IMR-90 (cell line): ENCODE data around the gene PIEZO1. TPM values are rescaled to one million over a fixed set of nuclear protein-coding genes. Genes with fewer than 3 reads are reported as not detected.

Source experiments
- ATAC-seq: fragments of 200-7000 bp; cut with Tn5 transposase; 2 replicates; pipeline ENCODE4 v1.9.1; 2020; ENCODE audit warnings: low read depth, mild to moderate bottlenecking, moderate library complexity
- BruUV-seq: library from RNA; stranded (reverse); fragments of 400-500 nt; replicated peaks from 2 replicates; lab custom pipeline; 2021; lab: Mats Ljungman, UMichigan
- CTCF ChIA-PET: fragments of 300-600 bp; formaldehyde crosslinking; extraction: SDS; loops from one replicate; lab custom pipeline; 2021; ENCODE audit warnings: antibody characterized with exemption; lab: Yijun Ruan, JAX
- POLR2A ChIA-PET: fragments of 300-600 bp; sonication (Branson Sonifier 250); formaldehyde crosslinking; loops from one replicate; lab custom pipeline; 2022; ENCODE audit warnings: antibody characterized with exemption; ENCODE audit not compliant: unreplicated experiment; lab: Charles Lee
- DNase-seq: peaks from one replicate; pipeline ENCODE4 v3.0.0; 2013
- H2AFZ ChIP-seq: replicated peaks from 2 replicates; pipeline ENCODE3; 2013; ENCODE audit warnings: low read length, mild to moderate bottlenecking; ENCODE audit not compliant: poor library complexity
- H2AK5ac ChIP-seq: 2 replicates; pipeline ENCODE4 v1.6.1; 2013; ENCODE audit warnings: low read depth, low read length, inconsistent platforms
- H2AK9ac ChIP-seq: replicated peaks from 2 replicates; pipeline ENCODE3; 2013; ENCODE audit warnings: mild to moderate bottlenecking, low read depth, low read length, moderate library complexity; ENCODE audit not compliant: poor library complexity
- H2BK120ac ChIP-seq: 2 replicates; pipeline ENCODE4 v1.6.1; 2013; ENCODE audit warnings: low read depth, low read length, inconsistent platforms
- H2BK15ac ChIP-seq: 3 replicates; pipeline ENCODE4 v1.6.1; 2013; ENCODE audit warnings: low read depth, low read length, inconsistent platforms
- H2BK20ac ChIP-seq: 2 replicates; pipeline ENCODE4 v1.6.1; 2013; ENCODE audit warnings: low read depth, mild to moderate bottlenecking, inconsistent platforms, low read length, moderate library complexity
- H2BK5ac ChIP-seq: 2 replicates; pipeline ENCODE4 v1.6.1; 2013; ENCODE audit warnings: mild to moderate bottlenecking, low read depth, low read length, inconsistent platforms; ENCODE audit not compliant: poor library complexity, severe bottlenecking
- H3K14ac ChIP-seq: replicated peaks from 2 replicates; pipeline ENCODE4 v1.6.1; 2013; ENCODE audit warnings: low read depth, low read length, inconsistent platforms
- H3K18ac ChIP-seq: 2 replicates; pipeline ENCODE4 v1.6.1; 2013; ENCODE audit warnings: low read depth, low read length, control low read depth
- H3K23ac ChIP-seq: 2 replicates; pipeline ENCODE4 v1.6.1; 2013; ENCODE audit warnings: low read depth, low read length, inconsistent platforms
- H3K27ac ChIP-seq: 2 replicates; pipeline ENCODE4 v1.5.1; 2013; ENCODE audit warnings: mild to moderate bottlenecking, control low read depth, low read length; ENCODE audit not compliant: insufficient read depth
- H3K27me3 ChIP-seq: 2 replicates; pipeline ENCODE4 v1.6.1; 2013; ENCODE audit warnings: low read length; ENCODE audit not compliant: control insufficient read depth, insufficient read depth
- H3K36me3 ChIP-seq: 2 replicates; pipeline ENCODE4 v1.6.1; 2013; ENCODE audit warnings: low read length, mixed read lengths; ENCODE audit not compliant: control insufficient read depth, insufficient read depth
- H3K4ac ChIP-seq: 2 replicates; pipeline ENCODE4 v1.6.1; 2013; ENCODE audit warnings: low read depth, low read length, inconsistent platforms
- H3K4me1 ChIP-seq: 2 replicates; pipeline ENCODE4 v1.6.1; 2013; ENCODE audit warnings: low read length, mixed read lengths; ENCODE audit not compliant: control insufficient read depth, insufficient read depth
- H3K4me2 ChIP-seq: 2 replicates; pipeline ENCODE4 v1.6.1; 2013; ENCODE audit warnings: low read depth, mild to moderate bottlenecking, control low read depth, low read length, moderate library complexity
- H3K4me3 ChIP-seq: 2 replicates; pipeline ENCODE4 v1.5.1; 2013; ENCODE audit warnings: low read depth, mild to moderate bottlenecking, control low read depth, low read length, moderate library complexity; ENCODE audit not compliant: insufficient read depth
- H3K56ac ChIP-seq: 2 replicates; pipeline ENCODE4 v1.6.1; 2013; ENCODE audit warnings: low read length, inconsistent platforms; ENCODE audit not compliant: insufficient read depth; ENCODE audit errors: extremely low read depth
- H3K79me1 ChIP-seq, 2 experiments: 2 replicates each; pipeline ENCODE4 v1.6.1; 2013; ENCODE audit warnings: low read length in 2 of 2, inconsistent platforms in 1 of 2, low read depth in 1 of 2
- H3K9ac ChIP-seq: 2 replicates; pipeline ENCODE4 v1.6.1; 2013; ENCODE audit warnings: low read depth, low read length, control low read depth
- H3K9me1 ChIP-seq: 2 replicates; pipeline ENCODE4 v1.6.1; 2013; ENCODE audit warnings: low read length, inconsistent platforms; ENCODE audit not compliant: insufficient read depth
- H3K9me3 ChIP-seq: 2 replicates; pipeline ENCODE4 v1.6.1; 2013; ENCODE audit warnings: low read length; ENCODE audit not compliant: control insufficient read depth, insufficient read depth
- H4K20me1 ChIP-seq: 2 replicates; pipeline ENCODE4 v1.6.1; 2013; ENCODE audit warnings: low read length, inconsistent platforms; ENCODE audit not compliant: insufficient read depth
- H4K5ac ChIP-seq: 2 replicates; pipeline ENCODE4 v1.6.1; 2013; ENCODE audit warnings: mild to moderate bottlenecking, low read depth, low read length, control low read depth
- H4K8ac ChIP-seq, 2 experiments: 2 replicates each; pipeline ENCODE4 v1.6.1; 2013; ENCODE audit warnings: low read depth in 2 of 2, low read length in 2 of 2, control low read depth in 1 of 2, inconsistent platforms in 1 of 2
- H4K91ac ChIP-seq: 2 replicates; pipeline ENCODE4 v1.6.1; 2013; ENCODE audit warnings: low read depth, low read length, inconsistent platforms; ENCODE audit not compliant: insufficient read depth
- MXI1 ChIP-seq: IDR thresholded peaks from 2 replicates; pipeline ENCODE4 v1.6.1; 2012; ENCODE audit warnings: low read depth, mild to moderate bottlenecking, low read length, moderate library complexity, borderline replicate concordance
- NFE2L2 ChIP-seq: fragments of 150-350 bp; IDR thresholded peaks from 2 replicates; pipeline ENCODE4 v1.6.1; 2016; ENCODE audit warnings: low read depth, mild to moderate bottlenecking, low read length
- WGBS, 2 experiments: methylation state at CpG; one replicate each; pipeline versions ENCODE4 v1.1.5 to v1.1.7; 2013; ENCODE audit warnings: missing lambda C conversion rate in 2 of 2; ENCODE audit not compliant: insufficient read length in 1 of 2; ENCODE audit errors: extremely low coverage in 2 of 2; 5-methylcytosine and 5-hydroxymethylcytosine counted together
- dilution Hi-C: fragments of 300-500 bp; cut with HindIII; formaldehyde crosslinking; loops from one replicate; pipeline ENCODE4 v1.14.3; 2018; ENCODE audit warnings: low sequenced_read_pairs; ENCODE audit not compliant: unreplicated experiment
- in situ Hi-C: fragments of 300-500 bp; cut with MboI; formaldehyde crosslinking; loops from 3 replicates; pipeline ENCODE4 v1.14.3; 2019; ENCODE audit warnings: low sequenced_read_pairs, inconsistent platforms, mixed read lengths
- intact Hi-C: fragments of 100-400 bp; cut with micrococcal nuclease; formaldehyde crosslinking; loops from 2 replicates; pipeline ENCODE4 v1.10.0; 2022
- polyA plus RNA-seq, 3 experiments: library from polyadenylated mRNA; depleted of rRNA; stranded (reverse); fragments of >200 nt; gene quantifications; 2 replicates each; pipeline ENCODE4 v1.2.3, GENCODE V29; 2012; ENCODE audit warnings: low replicate concordance in 1 of 3
- total RNA-seq: library from RNA; depleted of rRNA; stranded (reverse); fragments of >200 nt; gene quantifications from 2 replicates; pipeline ENCODE4 v1.2.3, GENCODE V29; 2012

The PIEZO1 gene
- total and polyA plus RNA-seq, 2 of the 4 experiments (the other 2 are of a cell fraction): 36.2 to 372 TPM

DNA sequence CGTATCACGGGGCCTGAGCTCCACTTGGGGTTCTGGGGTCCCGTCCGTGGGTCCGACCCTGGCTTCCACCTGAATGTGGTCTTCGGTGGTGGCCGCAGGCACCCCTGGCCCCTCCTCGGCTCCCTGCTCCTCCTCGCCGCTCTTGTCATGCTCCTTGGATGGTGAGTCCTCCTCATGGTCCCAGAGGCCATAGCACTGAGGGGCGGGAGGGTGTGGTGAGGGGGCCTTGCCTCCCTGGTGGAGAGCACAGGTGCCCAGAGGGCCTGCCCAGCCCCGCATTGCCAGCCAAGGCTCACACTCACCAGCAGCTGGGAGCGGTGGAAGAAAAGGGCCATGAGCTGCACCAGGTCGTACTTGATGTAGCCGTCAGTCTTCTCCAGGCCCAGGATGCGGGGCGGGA, 63.8 kb downstream of the PIEZO1 start:
- H2AK5ac ChIP-seq: no peak overlapping the region
- ATAC-seq (no peak), DNase-seq (no peak)
- peaks cover 24% of the 10 kb centered on the region for H4K20me1 ChIP-seq
- no peak overlapping the region for H4K8ac ChIP-seq
- H3K14ac ChIP-seq: no peak overlapping the region
- no peak overlapping the region for H4K5ac ChIP-seq
- no peak overlapping the region for H3K9ac ChIP-seq
- H2BK120ac ChIP-seq: no peak overlapping the region
- peak overlapping the region; percentile 16 for H2AK9ac ChIP-seq
- 93% methylated on average over 12 of the region's 17 CpGs; no CpG with 5 or more reads in 1 of the 2 experiments for WGBS, 2 experiments
- ChIA-PET POLR2A (no interaction called here), CTCF (no interaction called here)
- no peaks in the 10 kb centered on the region for H3K9me1 ChIP-seq
- H3K56ac ChIP-seq: no peak overlapping the region
- no peak overlapping the region for H2BK15ac ChIP-seq
- no peak overlapping the region for H2BK5ac ChIP-seq
- peaks cover 95% of the 10 kb centered on the region for H3K36me3 ChIP-seq
- TF ChIP-seq MXI1: no peak
- no peak for TF ChIP-seq NFE2L2
- no peak overlapping the region for H2BK20ac ChIP-seq
- dilution Hi-C loops (no loop called here), in situ Hi-C loops (no loop called here), intact Hi-C loops (no loop called here)
- no peak overlapping the region for H4K91ac ChIP-seq
- H3K4ac ChIP-seq: no peak overlapping the region
- no peaks in the 10 kb centered on the region for H3K9me3 ChIP-seq
- no peak overlapping the region for H3K18ac ChIP-seq
- peaks cover 5 to 25% of the 10 kb centered on the region in 2 experiments; a peak in 3 of 4 replicates for H3K79me1 ChIP-seq
- H2AFZ ChIP-seq: no peak overlapping the region
- H3K27me3 ChIP-seq: no peaks in the 10 kb centered on the region
- H3K4me3 ChIP-seq: no peak overlapping the region
- H3K4me2 ChIP-seq: no peak overlapping the region
- no TSS peak for BruUV-seq
- H3K4me1 ChIP-seq: no peaks in the 10 kb centered on the region
- H3K27ac ChIP-seq: no peak overlapping the region
- no peak overlapping the region for H3K23ac ChIP-seq
